ENCODE data around the gene CDKAL1.

CDKAL1 gene

GRCh38 chr6:21256197-21256596 is 721.9 kb downstream of the CDKAL1 start:
- TF ChIP-seq CTCF (IDR thresholded peaks at IDR 0.05): no peak
- Histone ChIP-seq H3K4me3 (no peak overlapping the region), H3K27ac (no peak overlapping the region)
- DNase-seq (ENCODE audit: low spot score): no peak

GRCh38 chr6:21257125-21257524 is 722.9 kb downstream of the CDKAL1 start:
- no peak overlapping the region for H3K4me3 ChIP-seq
- no peak for TF ChIP-seq CTCF (IDR thresholded peaks at IDR 0.05)
- no peak overlapping the region for H3K27ac ChIP-seq
- no peak for DNase-seq (ENCODE audit: low spot score)

- no peak for TF ChIP-seq CTCF (IDR thresholded peaks at IDR 0.05)
- no peak overlapping the region for H3K4me3 ChIP-seq
- DNase-seq (ENCODE audit: low spot score): no peak
- H3K27ac ChIP-seq: no peak overlapping the region
Measured at GRCh38 chr6:21258665-21259064, 724.4 kb downstream of the CDKAL1 start.

GRCh38 chr6:21259660-21260059 is 725.4 kb downstream of the CDKAL1 start:
- no peak for TF ChIP-seq CTCF (IDR thresholded peaks at IDR 0.05)
- no peak for DNase-seq (ENCODE audit: low spot score)
- Histone ChIP-seq H3K4me3 (no peak overlapping the region), H3K27ac (no peak overlapping the region)

- H3K4me3 ChIP-seq: no peak overlapping the region
- no peak for TF ChIP-seq CTCF (IDR thresholded peaks at IDR 0.05)
- H3K27ac ChIP-seq: no peak overlapping the region
- no peak for DNase-seq (ENCODE audit: low spot score)
Measured at GRCh38 chr6:21262504-21262903, 728.2 kb downstream of the CDKAL1 start.

GRCh38 chr6:21263531-21264287 is 729.5 kb downstream of the CDKAL1 start:
- H3K4me3 ChIP-seq: no peak overlapping the region
- no peak for TF ChIP-seq CTCF (IDR thresholded peaks at IDR 0.05)
- no peak overlapping the region for H3K27ac ChIP-seq

GRCh38 chr6:21264288-21265033 is 730.2 kb downstream of the CDKAL1 start:
- H3K27ac ChIP-seq: no peak overlapping the region
- no peak for TF ChIP-seq CTCF (IDR thresholded peaks at IDR 0.05)
- DNase-seq (ENCODE audit: low spot score): no peak
- no peak overlapping the region for H3K4me3 ChIP-seq

More at GRCh38 chr6:21263531-21264287, 729.5 kb downstream of the CDKAL1 start:
- DNase-seq (ENCODE audit: low spot score): no peak

Measured in coronary artery (tissue), 2 donors.